Trophoblast cell (in vitro differentiated cells and primary cell): ENCODE results near the gene OR14K1.
"Not testable (repeated sequence)": the region's sequence is repeated elsewhere in the genome, so short reads cannot be mapped to it uniquely, and the experiment has no call there.

Source experiments
- DNase-seq, 2 donors: peaks; one replicate each; pipeline ENCODE4 v3.0.0-alpha.2; 2016
- H2AFZ ChIP-seq: 2 replicates; pipeline ENCODE4 v1.6.1; 2013; ENCODE audit warnings: low read length, moderate library complexity, mild to moderate bottlenecking; ENCODE audit not compliant: insufficient read depth, poor library complexity
- H2AK5ac ChIP-seq: 2 replicates; pipeline ENCODE4 v1.6.1; 2013; ENCODE audit warnings: mild to moderate bottlenecking, low read length
- H2BK120ac ChIP-seq: 2 replicates; pipeline ENCODE4 v1.6.1; 2013; ENCODE audit warnings: low read length, mild to moderate bottlenecking, moderate library complexity; ENCODE audit not compliant: insufficient read depth, poor library complexity
- H2BK12ac ChIP-seq: 2 replicates; pipeline ENCODE4 v1.6.1; 2013; ENCODE audit warnings: mild to moderate bottlenecking, low read length, moderate library complexity
- H2BK5ac ChIP-seq: 2 replicates; pipeline ENCODE4 v1.6.1; 2013; ENCODE audit warnings: low read length, low read depth, moderate library complexity, mild to moderate bottlenecking; ENCODE audit not compliant: poor library complexity
- H3K14ac ChIP-seq: 2 replicates; pipeline ENCODE4 v1.6.1; 2013; ENCODE audit warnings: mild to moderate bottlenecking, low read length
- H3K18ac ChIP-seq: 2 replicates; pipeline ENCODE4 v1.6.1; 2013; ENCODE audit warnings: mild to moderate bottlenecking, low read length
- H3K23ac ChIP-seq: 2 replicates; pipeline ENCODE4 v1.6.1; 2013; ENCODE audit warnings: low read length
- H3K27ac ChIP-seq: 2 replicates; pipeline ENCODE4 v1.5.1; 2013; ENCODE audit warnings: low read depth, mild to moderate bottlenecking, inconsistent platforms, low read length, moderate library complexity
- H3K27me3 ChIP-seq: 2 replicates; pipeline ENCODE4 v1.6.1; 2013; ENCODE audit warnings: inconsistent platforms, mild to moderate bottlenecking, low read length, moderate library complexity; ENCODE audit not compliant: insufficient read depth
- H3K36me3 ChIP-seq, 2 experiments: 1 replicate in 1 of 2; 2 replicates in 1 of 2; pipeline ENCODE4 v1.6.1; 2013; ENCODE audit warnings: low read length in 2 of 2, mild to moderate bottlenecking in 2 of 2, moderate library complexity in 1 of 2; ENCODE audit not compliant: insufficient read depth in 2 of 2, control insufficient read depth in 1 of 2
- H3K4ac ChIP-seq: 2 replicates; pipeline ENCODE4 v1.6.1; 2013; ENCODE audit warnings: low read depth, mild to moderate bottlenecking, low read length, moderate library complexity
- H3K4me1 ChIP-seq, 2 experiments: 1 replicate in 1 of 2; 2 replicates in 1 of 2; pipeline ENCODE4 v1.6.1; 2013; ENCODE audit warnings: low read length in 2 of 2, mild to moderate bottlenecking in 2 of 2, moderate library complexity in 1 of 2; ENCODE audit not compliant: insufficient read depth in 2 of 2, control insufficient read depth in 1 of 2
- H3K4me2 ChIP-seq: 2 replicates; pipeline ENCODE4 v1.6.1; 2013; ENCODE audit warnings: inconsistent platforms, mild to moderate bottlenecking, low read length, moderate library complexity
- H3K4me3 ChIP-seq: 2 replicates; pipeline ENCODE4 v1.5.1; 2013; ENCODE audit warnings: mild to moderate bottlenecking, low read depth, low read length, inconsistent platforms
- H3K79me1 ChIP-seq: one replicate; pipeline ENCODE4 v1.6.1; 2013; ENCODE audit warnings: low read length
- H3K79me2 ChIP-seq: 2 replicates; pipeline ENCODE4 v1.6.1; 2013; ENCODE audit warnings: low read length, mild to moderate bottlenecking; ENCODE audit not compliant: control insufficient read depth, insufficient read depth, poor library complexity
- H3K9ac ChIP-seq: 2 replicates; pipeline ENCODE4 v1.6.1; 2013; ENCODE audit warnings: mild to moderate bottlenecking, low read length
- H3K9me3 ChIP-seq: 2 replicates; pipeline ENCODE4 v1.6.1; 2013; ENCODE audit warnings: low read depth, mild to moderate bottlenecking, control low read depth, inconsistent platforms, low read length; ENCODE audit not compliant: insufficient read depth
- H4K12ac ChIP-seq: 2 replicates; pipeline ENCODE4 v1.6.1; 2013; ENCODE audit warnings: low read depth, mild to moderate bottlenecking, low read length, moderate library complexity
- H4K8ac ChIP-seq: 2 replicates; pipeline ENCODE4 v1.6.1; 2013; ENCODE audit warnings: low read depth, mild to moderate bottlenecking, low read length, moderate library complexity
- H4K91ac ChIP-seq: one replicate; pipeline ENCODE4 v1.6.1; 2013; ENCODE audit warnings: low read depth, mild to moderate bottlenecking, low read length, moderate library complexity
- WGBS: extraction: QIAGEN DNeasy Blood & Tissue Kit; methylation state at CpG from one replicate; pipeline ENCODE4 v1.1.7; 2013; ENCODE audit warnings: missing lambda C conversion rate; ENCODE audit not compliant: insufficient read length, insufficient coverage; ENCODE audit errors: extremely low coverage; 5-methylcytosine and 5-hydroxymethylcytosine counted together

OR14K1 gene

GRCh38 chr1:247749870-247750269 lies 11.5 kb downstream of the OR14K1 start:
- H3K4me2 ChIP-seq, result no peak overlapping the region
- no peak overlapping the region for H3K27ac ChIP-seq
- H2AK5ac ChIP-seq, result no peak overlapping the region
- H3K36me3 ChIP-seq, result no peaks in the 10 kb centered on the region
- no peak overlapping the region for H3K18ac ChIP-seq
- no peaks in the 10 kb centered on the region for H3K27me3 ChIP-seq
- H4K8ac ChIP-seq, result no peak overlapping the region
- H3K79me2 ChIP-seq, result no peaks in the 10 kb centered on the region
- no peak overlapping the region for H3K23ac ChIP-seq
- H3K4me1 ChIP-seq, result peaks cover 2 to 6% of the 10 kb centered on the region in 2 experiments
- H2BK120ac ChIP-seq, result no peak overlapping the region
- H3K9me3 ChIP-seq, result peaks cover 7% of the 10 kb centered on the region
- WGBS, result no CpG with 5 or more reads among the region's 1 CpG
- no peak overlapping the region for H4K91ac ChIP-seq
- H3K14ac ChIP-seq, result no peak overlapping the region
- no peak overlapping the region for H2BK5ac ChIP-seq
- no peak overlapping the region for H2AFZ ChIP-seq
- H4K12ac ChIP-seq, result no peak overlapping the region
- no peak overlapping the region for H2BK12ac ChIP-seq
- no peak for DNase-seq
- no peaks in the 10 kb centered on the region for H3K79me1 ChIP-seq
- no peak overlapping the region for H3K9ac ChIP-seq
- H3K4ac ChIP-seq, result no peak overlapping the region
- H3K4me3 ChIP-seq, result no peak overlapping the region

- H2AK5ac ChIP-seq, H3K27ac ChIP-seq, H3K4ac ChIP-seq, H4K8ac ChIP-seq, H2BK120ac ChIP-seq, H3K9me3 ChIP-seq, H3K4me1 ChIP-seq, H3K27me3 ChIP-seq, H2BK12ac ChIP-seq, DNase-seq, H2AFZ ChIP-seq, H3K4me3 ChIP-seq, H3K9ac ChIP-seq, H4K12ac ChIP-seq, H3K14ac ChIP-seq, H3K23ac ChIP-seq, H3K4me2 ChIP-seq, H4K91ac ChIP-seq, H3K18ac ChIP-seq, H3K79me2 ChIP-seq, H3K36me3 ChIP-seq, H3K79me1 ChIP-seq, H2BK5ac ChIP-seq: not testable (repeated sequence)
- no CpG with 5 or more reads among the region's 1 CpG for WGBS
These were observed 15.9 kb downstream of the OR14K1 start for GRCh38 chr1:247754311-247754710.

- no peak within 1 kb of the TSS for H2BK5ac ChIP-seq
- no peak within 1 kb of the TSS for H2BK12ac ChIP-seq
- no peak within 1 kb of the TSS for H3K18ac ChIP-seq
- no peak within 1 kb of the TSS for H4K12ac ChIP-seq
- no peak within 1 kb of the TSS for H4K91ac ChIP-seq
- H3K23ac ChIP-seq, result no peak within 1 kb of the TSS
- H2AFZ ChIP-seq, result no peak within 1 kb of the TSS
- no peak within 1 kb of the TSS for H3K4ac ChIP-seq
- no peak within 1 kb of the TSS for H3K4me2 ChIP-seq
- no peaks in the 10 kb centered on the region for H3K27me3 ChIP-seq
- no peak within 1 kb of the TSS for H3K9ac ChIP-seq
- H3K27ac ChIP-seq, result no peak within 1 kb of the TSS
- H4K8ac ChIP-seq, result no peak within 1 kb of the TSS
- no peak for DNase-seq
- no peaks in the 10 kb centered on the region for H3K9me3 ChIP-seq
- no peak within 1 kb of the TSS for H2AK5ac ChIP-seq
- no CpG with 5 or more reads among the region's 3 CpGs for WGBS
- no peaks in the 10 kb centered on the region for H3K79me1 ChIP-seq
- H3K14ac ChIP-seq, result no peak within 1 kb of the TSS
- H3K79me2 ChIP-seq, result no peaks in the 10 kb centered on the region
- H3K4me3 ChIP-seq, result no peak within 1 kb of the TSS
- H2BK120ac ChIP-seq, result no peak within 1 kb of the TSS
- H3K4me1 ChIP-seq, result no peaks in the 10 kb centered on the region
- H3K36me3 ChIP-seq, result no peaks in the 10 kb centered on the region
These were observed 22.0 kb downstream of the OR14K1 start, which contains the start of gene OR1C1 for GRCh38 chr1:247760456-247760855. OR1C1 (minus strand) TSS chr1:247760556; CDS start chr1:247758406, 2,150 bp downstream.

- no peak overlapping the region for H4K8ac ChIP-seq
- no peak overlapping the region for H3K18ac ChIP-seq
- no peaks in the 10 kb centered on the region for H3K27me3 ChIP-seq
- H2AFZ ChIP-seq, result no peak overlapping the region
- H3K4me2 ChIP-seq, result no peak overlapping the region
- no peak for DNase-seq
- no peak overlapping the region for H2BK12ac ChIP-seq
- H3K14ac ChIP-seq, result no peak overlapping the region
- H3K23ac ChIP-seq, result no peak overlapping the region
- H3K9ac ChIP-seq, result no peak overlapping the region
- no peaks in the 10 kb centered on the region for H3K36me3 ChIP-seq
- no peaks in the 10 kb centered on the region for H3K79me1 ChIP-seq
- H3K27ac ChIP-seq, result no peak overlapping the region
- no peaks in the 10 kb centered on the region for H3K9me3 ChIP-seq
- H3K4me1 ChIP-seq, result no peaks in the 10 kb centered on the region
- no peak overlapping the region for H2BK120ac ChIP-seq
- H2BK5ac ChIP-seq, result no peak overlapping the region
- no peak overlapping the region for H4K91ac ChIP-seq
- H3K4ac ChIP-seq, result no peak overlapping the region
- no peaks in the 10 kb centered on the region for H3K79me2 ChIP-seq
- H3K4me3 ChIP-seq, result no peak overlapping the region
- no peak overlapping the region for H2AK5ac ChIP-seq
- H4K12ac ChIP-seq, result no peak overlapping the region
These were observed 31.2 kb downstream of the OR14K1 start for GRCh38 chr1:247769603-247770002.
